ENCODE results near the gene TRIM22. TPM values are rescaled to one million over a fixed set of nuclear protein-coding genes. Genes with fewer than 3 reads are reported as not detected.
"Not testable (repeated sequence)": the region's sequence is repeated elsewhere in the genome, so short reads cannot be mapped to it uniquely, and the experiment has no call there.

The TRIM22 gene, protein sequence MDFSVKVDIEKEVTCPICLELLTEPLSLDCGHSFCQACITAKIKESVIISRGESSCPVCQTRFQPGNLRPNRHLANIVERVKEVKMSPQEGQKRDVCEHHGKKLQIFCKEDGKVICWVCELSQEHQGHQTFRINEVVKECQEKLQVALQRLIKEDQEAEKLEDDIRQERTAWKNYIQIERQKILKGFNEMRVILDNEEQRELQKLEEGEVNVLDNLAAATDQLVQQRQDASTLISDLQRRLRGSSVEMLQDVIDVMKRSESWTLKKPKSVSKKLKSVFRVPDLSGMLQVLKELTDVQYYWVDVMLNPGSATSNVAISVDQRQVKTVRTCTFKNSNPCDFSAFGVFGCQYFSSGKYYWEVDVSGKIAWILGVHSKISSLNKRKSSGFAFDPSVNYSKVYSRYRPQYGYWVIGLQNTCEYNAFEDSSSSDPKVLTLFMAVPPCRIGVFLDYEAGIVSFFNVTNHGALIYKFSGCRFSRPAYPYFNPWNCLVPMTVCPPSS
- total RNA-seq (ENCODE audit: unreplicated experiment): 1.2 TPM
- long read RNA-seq, partial matches to known transcripts: 0 of 1 reads
- long read RNA-seq, other reads (novel, unspliced or antisense): 1 of 1 reads

DNA sequence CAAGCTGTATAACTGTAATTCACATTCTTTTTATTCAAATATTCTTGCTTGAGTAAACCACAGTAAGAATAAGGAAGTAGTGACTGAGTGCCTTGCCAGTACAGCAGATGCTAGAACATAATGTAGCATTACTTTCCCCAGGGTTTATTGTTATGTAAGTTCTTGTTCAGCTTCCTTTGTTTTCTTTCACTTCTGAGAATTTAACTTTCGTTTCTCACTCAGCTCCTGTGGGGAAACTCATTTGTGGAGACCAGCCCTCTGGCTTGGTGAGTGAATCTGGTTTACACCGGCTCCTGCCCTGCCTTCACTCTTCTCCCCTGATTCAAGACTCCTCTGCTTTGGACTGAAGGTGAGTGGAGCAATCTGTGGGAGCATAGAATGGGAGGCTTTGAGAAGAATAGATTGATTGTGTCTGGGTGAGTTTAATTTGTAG is at the start of gene TRIM22:
Gene TRIM22 (plus strand): TSS at position 240 of the 433 bp plus-strand sequence. CDS start 6,443 bp downstream, outside the sequence.
- H3K27ac Mint-ChIP-seq (ENCODE audit: unreplicated experiment): peak within 1 kb of the TSS; percentile 32
- TF ChIP-seq, protein P1, sequence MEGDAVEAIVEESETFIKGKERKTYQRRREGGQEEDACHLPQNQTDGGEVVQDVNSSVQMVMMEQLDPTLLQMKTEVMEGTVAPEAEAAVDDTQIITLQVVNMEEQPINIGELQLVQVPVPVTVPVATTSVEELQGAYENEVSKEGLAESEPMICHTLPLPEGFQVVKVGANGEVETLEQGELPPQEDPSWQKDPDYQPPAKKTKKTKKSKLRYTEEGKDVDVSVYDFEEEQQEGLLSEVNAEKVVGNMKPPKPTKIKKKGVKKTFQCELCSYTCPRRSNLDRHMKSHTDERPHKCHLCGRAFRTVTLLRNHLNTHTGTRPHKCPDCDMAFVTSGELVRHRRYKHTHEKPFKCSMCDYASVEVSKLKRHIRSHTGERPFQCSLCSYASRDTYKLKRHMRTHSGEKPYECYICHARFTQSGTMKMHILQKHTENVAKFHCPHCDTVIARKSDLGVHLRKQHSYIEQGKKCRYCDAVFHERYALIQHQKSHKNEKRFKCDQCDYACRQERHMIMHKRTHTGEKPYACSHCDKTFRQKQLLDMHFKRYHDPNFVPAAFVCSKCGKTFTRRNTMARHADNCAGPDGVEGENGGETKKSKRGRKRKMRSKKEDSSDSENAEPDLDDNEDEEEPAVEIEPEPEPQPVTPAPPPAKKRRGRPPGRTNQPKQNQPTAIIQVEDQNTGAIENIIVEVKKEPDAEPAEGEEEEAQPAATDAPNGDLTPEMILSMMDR (IDR thresholded peaks at IDR 0.05; ENCODE audit: unreplicated experiment): no peak
- peaks cover 4% of the 10 kb centered on the region for H3K27me3 Mint-ChIP-seq (ENCODE audit: unreplicated experiment)
- no peak within 1 kb of the TSS for H3K4me3 Mint-ChIP-seq (ENCODE audit: unreplicated experiment)
- DNase-seq (ENCODE audit: low spot score): no peak
- no peaks in the 10 kb centered on the region for H3K9me3 Mint-ChIP-seq (ENCODE audit: unreplicated experiment)
- peaks cover 37% of the 10 kb centered on the region for H3K36me3 Mint-ChIP-seq (ENCODE audit: low read depth, unreplicated experiment)
- H3K4me1 Mint-ChIP-seq (ENCODE audit: unreplicated experiment): peaks cover 30% of the 10 kb centered on the region

DNA sequence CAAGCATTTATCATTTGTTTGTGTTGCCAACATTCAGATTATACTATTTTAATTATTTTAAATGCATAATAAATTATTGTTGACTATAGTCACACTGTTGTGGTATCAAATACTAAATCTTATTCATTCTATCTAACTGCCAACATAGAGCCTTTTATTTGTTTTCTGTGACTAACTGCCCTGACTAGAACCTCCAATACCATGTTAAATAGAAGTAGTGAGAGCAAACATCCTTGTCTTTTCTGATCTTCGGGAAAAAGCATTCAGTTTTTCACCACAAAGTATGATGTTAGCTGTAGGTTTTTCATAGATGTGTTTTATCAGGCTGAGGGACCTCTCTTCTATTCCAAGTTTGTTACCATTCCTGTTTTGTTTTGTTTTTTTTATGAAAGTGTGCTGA is 49.6 kb upstream of the TRIM22 start:
- Mint-ChIP-seq H3K4me1 (ENCODE audit: unreplicated experiment) (no peaks in the 10 kb centered on the region), H3K27me3 (ENCODE audit: unreplicated experiment) (no peaks in the 10 kb centered on the region), H3K27ac (ENCODE audit: unreplicated experiment) (no peak overlapping the region), H3K4me3 (ENCODE audit: unreplicated experiment) (no peak overlapping the region), H3K9me3 (ENCODE audit: unreplicated experiment) (no peaks in the 10 kb centered on the region), H3K36me3 (ENCODE audit: low read depth, unreplicated experiment) (peaks cover 30% of the 10 kb centered on the region)
- DNase-seq (ENCODE audit: low spot score): no peak
- TF ChIP-seq, protein P1 (IDR thresholded peaks at IDR 0.05; ENCODE audit: unreplicated experiment): no peak

DNA sequence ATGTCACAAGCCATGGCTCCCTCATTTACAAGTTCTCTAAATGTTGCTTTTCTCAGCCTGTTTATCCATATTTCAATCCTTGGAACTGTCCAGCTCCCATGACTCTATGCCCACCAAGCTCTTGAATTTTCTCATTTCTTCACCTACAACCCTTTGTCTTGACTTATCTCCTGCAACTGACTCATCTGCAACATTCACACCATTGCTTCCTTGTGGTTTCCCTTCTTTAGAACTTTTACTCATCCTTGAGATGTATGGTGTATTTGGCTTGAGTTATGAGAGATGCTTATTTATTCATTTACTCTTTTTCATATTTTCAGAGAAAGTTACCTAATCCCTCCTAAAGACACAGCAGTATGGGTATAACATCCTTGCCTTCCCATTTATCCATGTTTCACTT is 46.0 kb upstream of the TRIM22 start:
- DNase-seq (ENCODE audit: low spot score): no peak
- H3K36me3 Mint-ChIP-seq (ENCODE audit: low read depth, unreplicated experiment): peaks cover 30% of the 10 kb centered on the region
- no peak overlapping the region for H3K4me3 Mint-ChIP-seq (ENCODE audit: unreplicated experiment)
- H3K27ac Mint-ChIP-seq (ENCODE audit: unreplicated experiment): no peak overlapping the region
- H3K27me3 Mint-ChIP-seq (ENCODE audit: unreplicated experiment): peaks cover 2% of the 10 kb centered on the region
- TF ChIP-seq, protein P1 (IDR thresholded peaks at IDR 0.05; ENCODE audit: unreplicated experiment): no peak
- H3K4me1 Mint-ChIP-seq (ENCODE audit: unreplicated experiment): no peaks in the 10 kb centered on the region
- no peaks in the 10 kb centered on the region for H3K9me3 Mint-ChIP-seq (ENCODE audit: unreplicated experiment)

DNA sequence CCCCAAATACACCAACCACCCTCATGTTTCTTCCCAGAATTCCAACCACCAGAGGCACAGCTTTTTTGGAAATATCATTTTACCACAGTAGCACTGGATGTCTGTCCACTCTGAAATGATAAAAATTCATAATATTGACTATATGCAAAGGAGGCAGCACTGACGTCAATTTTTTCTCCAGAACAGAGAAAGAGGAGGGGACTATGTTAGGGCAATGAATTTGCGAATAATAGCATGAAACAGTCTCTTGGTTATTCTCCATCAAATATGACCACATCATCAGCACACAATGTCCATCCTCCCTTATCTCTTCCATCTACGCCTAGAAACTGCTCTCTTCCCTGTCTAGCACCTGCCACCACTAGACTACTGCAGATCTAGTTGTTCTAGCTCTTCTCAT is 43.5 kb upstream of the TRIM22 start:
- peaks cover 26% of the 10 kb centered on the region for H3K36me3 Mint-ChIP-seq (ENCODE audit: low read depth, unreplicated experiment)
- H3K27ac Mint-ChIP-seq (ENCODE audit: unreplicated experiment): no peak overlapping the region
- H3K4me3 Mint-ChIP-seq (ENCODE audit: unreplicated experiment): no peak overlapping the region
- TF ChIP-seq, protein P1 (IDR thresholded peaks at IDR 0.05; ENCODE audit: unreplicated experiment): no peak
- no peaks in the 10 kb centered on the region for H3K4me1 Mint-ChIP-seq (ENCODE audit: unreplicated experiment)
- DNase-seq (ENCODE audit: low spot score): no peak
- H3K27me3 Mint-ChIP-seq (ENCODE audit: unreplicated experiment): peaks cover 4% of the 10 kb centered on the region
- H3K9me3 Mint-ChIP-seq (ENCODE audit: unreplicated experiment): no peaks in the 10 kb centered on the region

DNA sequence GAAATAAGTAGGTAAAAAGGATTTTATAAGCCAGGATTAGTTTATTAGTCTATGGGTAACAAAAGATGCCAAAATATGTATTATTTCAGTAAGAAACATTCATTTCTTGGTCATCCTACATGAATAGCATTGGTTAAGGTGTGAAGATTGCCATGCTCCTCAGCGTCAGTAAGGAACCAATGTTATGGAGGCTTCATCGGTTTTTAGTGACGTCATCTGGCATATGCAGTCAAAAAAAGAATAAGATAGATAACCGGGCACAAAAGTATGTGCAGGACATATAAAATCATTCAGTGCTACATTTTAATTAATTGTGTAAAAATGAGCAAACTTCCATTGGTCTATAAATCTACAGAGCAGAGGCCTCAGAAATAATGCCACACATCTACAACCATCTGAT is 34.1 kb upstream of the TRIM22 start:
- no peak overlapping the region for H3K27ac Mint-ChIP-seq (ENCODE audit: unreplicated experiment)
- H3K4me1 Mint-ChIP-seq (ENCODE audit: unreplicated experiment): no peaks in the 10 kb centered on the region
- no peaks in the 10 kb centered on the region for H3K9me3 Mint-ChIP-seq (ENCODE audit: unreplicated experiment)
- H3K4me3 Mint-ChIP-seq (ENCODE audit: unreplicated experiment): no peak overlapping the region
- DNase-seq (ENCODE audit: low spot score): no peak
- H3K27me3 Mint-ChIP-seq (ENCODE audit: unreplicated experiment): peaks cover 19% of the 10 kb centered on the region
- TF ChIP-seq, protein P1 (IDR thresholded peaks at IDR 0.05; ENCODE audit: unreplicated experiment): no peak
- H3K36me3 Mint-ChIP-seq (ENCODE audit: low read depth, unreplicated experiment): peaks cover 27% of the 10 kb centered on the region

DNA sequence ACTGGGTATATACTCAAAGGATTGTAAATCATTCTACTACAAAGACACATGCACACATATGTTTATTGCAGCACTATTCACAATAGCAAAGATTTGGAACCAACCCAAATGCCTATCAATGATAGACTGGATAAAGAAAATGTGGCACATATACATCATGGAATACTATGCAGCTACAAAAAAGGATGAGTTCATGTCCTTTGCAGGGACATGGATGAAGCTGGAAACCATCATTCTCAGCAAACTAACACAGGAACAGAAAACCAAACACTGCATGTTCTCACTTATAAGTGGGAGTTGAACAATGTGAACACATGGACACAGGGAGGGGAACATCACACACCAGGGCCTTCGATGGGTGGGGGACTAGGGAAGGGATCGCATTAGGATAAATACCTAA is 32.6 kb upstream of the TRIM22 start:
- not testable (repeated sequence) for H3K27ac Mint-ChIP-seq (ENCODE audit: unreplicated experiment); H3K4me3 Mint-ChIP-seq (ENCODE audit: unreplicated experiment); H3K9me3 Mint-ChIP-seq (ENCODE audit: unreplicated experiment); H3K4me1 Mint-ChIP-seq (ENCODE audit: unreplicated experiment); DNase-seq (ENCODE audit: low spot score)
- H3K36me3 Mint-ChIP-seq (ENCODE audit: low read depth, unreplicated experiment): peaks cover 37% of the 10 kb centered on the region
- H3K27me3 Mint-ChIP-seq (ENCODE audit: unreplicated experiment): peaks cover 11% of the 10 kb centered on the region

All from endothelial cell (in vitro differentiated cells).